Mucosa of stomach (tissue), 1 donor: ENCODE results near the gene PAN3.

Experiments
- H3K27me3 ChIP-seq: one replicate; pipeline ENCODE4 v1.7.0; 2013; ENCODE audit warnings: mild to moderate bottlenecking, low read length; ENCODE audit not compliant: control insufficient read depth, insufficient read depth
- H3K36me3 ChIP-seq: one replicate; pipeline ENCODE4 v1.7.0; 2013; ENCODE audit warnings: low read length; ENCODE audit not compliant: control insufficient read depth, insufficient read depth
- H3K4me1 ChIP-seq: one replicate; pipeline ENCODE4 v1.7.0; 2013; ENCODE audit warnings: mild to moderate bottlenecking, low read length; ENCODE audit not compliant: control insufficient read depth, insufficient read depth
- H3K4me3 ChIP-seq: one replicate; pipeline ENCODE4 v1.7.0; 2013; ENCODE audit warnings: low read length
- H3K9ac ChIP-seq: one replicate; pipeline ENCODE4 v1.7.0; 2013; ENCODE audit warnings: mild to moderate bottlenecking, low read length, moderate library complexity
- H3K9me3 ChIP-seq: one replicate; pipeline ENCODE4 v1.7.0; 2013; ENCODE audit warnings: mild to moderate bottlenecking, low read length, moderate library complexity; ENCODE audit not compliant: control insufficient read depth
- donor health status: Pancreatic carcinoma.

The PAN3 gene

DNA sequence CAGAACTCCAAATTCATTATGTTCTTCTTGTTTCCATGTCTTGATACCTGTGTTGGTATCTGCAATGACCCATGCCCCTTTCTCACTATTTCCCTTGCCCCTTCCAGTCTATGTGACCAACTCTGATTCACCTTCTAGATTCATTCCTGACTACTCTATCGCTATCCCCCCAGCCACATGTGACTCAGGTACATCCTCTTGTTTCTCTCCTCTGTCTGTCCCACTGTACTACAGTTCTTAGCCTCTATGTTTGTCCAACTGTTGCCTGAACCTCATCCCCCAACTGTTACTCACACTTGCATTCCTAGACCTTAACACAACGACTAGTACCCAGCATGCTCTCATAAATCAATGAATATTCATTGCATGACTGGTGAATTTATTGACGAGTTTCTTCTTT lies 27.9 kb upstream of the PAN3 start:
- no peak overlapping the region for H3K4me3 ChIP-seq
- H3K36me3 ChIP-seq = no peaks in the 10 kb centered on the region
- no peaks in the 10 kb centered on the region for H3K4me1 ChIP-seq
- H3K9me3 ChIP-seq = no peaks in the 10 kb centered on the region
- H3K9ac ChIP-seq = no peak overlapping the region
- no peaks in the 10 kb centered on the region for H3K27me3 ChIP-seq

DNA sequence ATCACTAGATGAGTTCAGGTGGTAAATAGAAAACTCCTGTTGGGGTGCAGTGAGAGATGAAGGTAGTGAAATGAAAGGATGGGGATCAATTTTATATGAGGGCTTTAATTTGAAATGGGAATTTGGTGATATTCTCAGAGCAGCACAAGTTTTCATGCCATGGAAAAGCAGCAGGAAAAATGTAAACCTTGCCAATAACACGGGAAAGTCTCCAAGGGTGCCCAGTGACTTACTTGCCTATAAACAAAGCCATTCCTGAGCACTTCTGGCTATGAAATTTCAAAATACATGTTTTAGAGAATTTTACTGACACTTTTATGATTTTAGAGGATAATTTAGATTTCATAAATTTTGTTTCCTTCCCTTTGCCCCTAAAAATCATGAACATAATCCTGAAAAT lies 21.6 kb upstream of the PAN3 start:
- Histone ChIP-seq H3K27me3 (no peaks in the 10 kb centered on the region), H3K4me3 (no peak overlapping the region), H3K9ac (no peak overlapping the region), H3K4me1 (peaks cover 4% of the 10 kb centered on the region), H3K9me3 (no peaks in the 10 kb centered on the region), H3K36me3 (no peaks in the 10 kb centered on the region)

GRCh38 chr13:28117689-28118377 lies 20.5 kb upstream of the PAN3 start:
- no peak overlapping the region for H3K9ac ChIP-seq
- no peaks in the 10 kb centered on the region for H3K36me3 ChIP-seq
- peaks cover 4% of the 10 kb centered on the region for H3K4me1 ChIP-seq
- H3K9me3 ChIP-seq = no peaks in the 10 kb centered on the region
- no peak overlapping the region for H3K4me3 ChIP-seq
- H3K27me3 ChIP-seq = no peaks in the 10 kb centered on the region

DNA sequence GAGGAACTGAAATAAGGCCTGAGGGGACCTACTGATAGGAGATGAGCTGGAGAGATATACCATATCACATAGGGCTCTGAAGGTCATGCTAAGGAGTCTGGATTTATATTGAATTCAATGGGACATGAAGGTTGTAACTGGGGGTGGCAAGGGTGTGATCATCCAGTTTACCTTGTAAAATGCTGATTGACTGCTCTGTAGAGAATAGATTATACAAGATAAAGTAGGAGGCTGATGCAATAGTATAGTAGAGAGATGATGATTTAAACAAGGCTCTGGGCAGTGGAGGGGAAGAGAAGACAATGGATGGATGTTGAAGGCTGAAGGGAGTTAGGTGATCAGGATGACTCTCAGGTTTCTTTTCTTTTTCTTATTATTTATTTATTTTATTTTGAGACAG lies 18.0 kb upstream of the PAN3 start:
- no peak overlapping the region for H3K4me3 ChIP-seq
- H3K27me3 ChIP-seq = no peaks in the 10 kb centered on the region
- no peak overlapping the region for H3K9ac ChIP-seq
- H3K36me3 ChIP-seq = no peaks in the 10 kb centered on the region
- H3K4me1 ChIP-seq = peaks cover 4% of the 10 kb centered on the region
- H3K9me3 ChIP-seq = no peaks in the 10 kb centered on the region

- Histone ChIP-seq H3K4me1 (peaks cover 4% of the 10 kb centered on the region), H3K4me3 (no peak overlapping the region), H3K9me3 (no peaks in the 10 kb centered on the region), H3K9ac (no peak overlapping the region), H3K27me3 (no peaks in the 10 kb centered on the region), H3K36me3 (no peaks in the 10 kb centered on the region)
Measured at GRCh38 chr13:28121224-28121623, 17.1 kb upstream of the PAN3 start.

GRCh38 chr13:28128030-28128429 lies 10.3 kb upstream of the PAN3 start:
- Histone ChIP-seq H3K4me3 (no peak overlapping the region), H3K9me3 (no peaks in the 10 kb centered on the region), H3K9ac (no peak overlapping the region), H3K27me3 (no peaks in the 10 kb centered on the region), H3K4me1 (no peaks in the 10 kb centered on the region), H3K36me3 (no peaks in the 10 kb centered on the region)

DNA sequence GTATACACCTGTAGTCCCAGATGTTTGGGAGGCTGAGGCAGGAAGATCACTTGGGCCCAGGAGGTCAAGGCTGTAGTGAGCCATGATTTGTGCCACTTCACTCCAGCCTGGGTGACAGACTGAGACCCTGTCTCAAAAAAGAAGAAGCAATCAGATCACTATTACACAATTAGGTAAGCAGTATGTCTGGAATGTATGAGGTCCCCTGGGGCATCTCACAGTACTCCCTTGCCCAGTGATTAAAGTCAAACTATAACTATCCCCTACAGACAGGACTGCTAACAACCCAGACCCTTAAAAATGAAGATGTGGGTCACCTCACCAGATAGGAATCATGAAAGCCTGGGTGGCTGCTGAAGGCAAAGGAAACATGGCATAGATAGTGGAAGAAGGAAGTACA lies 9.4 kb upstream of the PAN3 start:
- no peak overlapping the region for H3K4me3 ChIP-seq
- no peaks in the 10 kb centered on the region for H3K4me1 ChIP-seq
- no peaks in the 10 kb centered on the region for H3K27me3 ChIP-seq
- H3K9ac ChIP-seq = no peak overlapping the region
- no peaks in the 10 kb centered on the region for H3K9me3 ChIP-seq
- no peaks in the 10 kb centered on the region for H3K36me3 ChIP-seq

- Histone ChIP-seq H3K4me3 (no peak overlapping the region), H3K36me3 (no peaks in the 10 kb centered on the region), H3K9me3 (no peaks in the 10 kb centered on the region), H3K9ac (no peak overlapping the region), H3K4me1 (no peaks in the 10 kb centered on the region), H3K27me3 (no peaks in the 10 kb centered on the region)
Measured at GRCh38 chr13:28129911-28130693, 8.2 kb upstream of the PAN3 start.

DNA sequence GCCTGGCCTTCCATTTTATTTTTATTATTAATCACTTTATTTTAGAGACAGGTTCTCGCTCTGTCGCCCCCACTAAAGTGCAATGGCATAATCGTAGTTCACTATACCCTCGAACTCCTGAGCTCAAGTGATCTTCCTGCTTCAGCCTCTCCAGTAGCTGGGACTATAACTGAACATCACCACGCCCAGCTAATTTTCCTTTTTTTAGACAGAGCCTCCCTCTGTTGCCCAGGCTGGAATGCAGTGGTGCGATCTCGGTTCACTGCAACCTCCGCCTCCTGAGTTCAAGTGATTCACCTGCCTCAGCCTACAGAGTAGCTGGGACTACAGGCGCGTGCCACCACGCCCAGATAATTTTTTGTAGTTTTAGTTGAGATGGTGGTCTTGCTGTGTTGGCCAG lies 6.7 kb upstream of the PAN3 start:
- no peaks in the 10 kb centered on the region for H3K36me3 ChIP-seq
- no peak overlapping the region for H3K9ac ChIP-seq
- no peaks in the 10 kb centered on the region for H3K9me3 ChIP-seq
- H3K27me3 ChIP-seq = no peaks in the 10 kb centered on the region
- H3K4me3 ChIP-seq = no peak overlapping the region
- H3K4me1 ChIP-seq = no peaks in the 10 kb centered on the region

- Histone ChIP-seq H3K27me3 (no peaks in the 10 kb centered on the region), H3K9me3 (no peaks in the 10 kb centered on the region), H3K4me3 (peak overlapping the region; percentile 64), H3K36me3 (no peaks in the 10 kb centered on the region), H3K4me1 (peaks cover 7% of the 10 kb centered on the region), H3K9ac (peak overlapping the region; percentile 99)
Measured at GRCh38 chr13:28136916-28137315, 1.4 kb upstream of the PAN3 start.

GRCh38 chr13:28137596-28137995 lies 749 bp upstream of the PAN3 start:
- peaks cover 7% of the 10 kb centered on the region for H3K4me1 ChIP-seq
- H3K36me3 ChIP-seq = no peaks in the 10 kb centered on the region
- no peaks in the 10 kb centered on the region for H3K9me3 ChIP-seq
- H3K27me3 ChIP-seq = no peaks in the 10 kb centered on the region
- H3K4me3 ChIP-seq = peak overlapping the region; percentile 64
- peak overlapping the region; percentile 99 for H3K9ac ChIP-seq

DNA sequence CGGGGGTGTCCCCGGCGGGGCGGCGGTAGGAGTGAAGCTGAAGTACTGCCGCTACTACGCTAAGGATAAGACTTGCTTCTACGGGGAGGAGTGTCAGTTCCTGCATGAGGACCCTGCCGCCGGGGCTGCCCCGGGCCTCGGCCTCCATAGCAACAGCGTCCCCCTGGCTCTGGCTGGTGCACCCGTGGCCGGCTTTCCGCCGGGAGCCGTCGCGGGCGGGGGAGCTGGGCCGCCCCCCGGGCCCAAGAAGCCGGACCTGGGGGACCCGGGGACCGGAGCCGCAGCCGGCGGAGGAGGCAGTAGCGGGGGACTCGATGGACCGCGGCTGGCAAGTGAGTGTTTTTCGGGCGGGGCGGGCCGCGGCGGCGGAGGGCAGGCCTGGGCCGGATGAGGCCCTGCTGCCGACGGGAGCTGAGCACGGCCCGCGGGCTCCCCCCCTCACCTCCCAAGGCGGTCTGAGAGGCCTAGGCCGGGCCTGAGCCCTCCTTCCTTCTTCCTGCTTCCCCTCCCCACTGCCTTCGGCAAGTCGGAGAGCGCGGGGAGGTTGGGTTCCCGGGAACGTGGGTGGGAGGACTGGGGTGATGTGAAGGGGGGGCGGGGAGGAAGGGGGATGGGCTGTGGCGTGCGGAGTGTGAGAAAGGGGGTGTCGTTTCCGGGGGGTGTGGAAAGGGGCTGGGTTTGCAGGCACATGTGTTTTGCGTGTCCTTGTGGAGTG lies 568 bp downstream of the PAN3 start:
- Histone ChIP-seq H3K4me3 (peak overlapping the region; percentile 64), H3K9me3 (no peaks in the 10 kb centered on the region), H3K9ac (peak overlapping the region; percentile 99), H3K4me1 (peaks cover 7% of the 10 kb centered on the region), H3K27me3 (no peaks in the 10 kb centered on the region), H3K36me3 (no peaks in the 10 kb centered on the region)
